Activated CD8-positive, alpha-beta T cell treated with anti-CD3 and anti-CD28 coated beads for 36 hours (primary cell): ENCODE data around the gene KRTAP21-3. TPM values are rescaled to one million over a fixed set of nuclear protein-coding genes. Genes with fewer than 3 reads are reported as not detected.

Source experiments
- ATAC-seq: fragments of 200-7000 bp; cut with Tn5 transposase; one replicate; pipeline ENCODE4 v1.10.0; 2021; ENCODE audit warnings: mild to moderate bottlenecking, moderate library complexity
- CTCF ChIA-PET: fragments of 350-600 bp; sonication (Branson Sonifier 250); formaldehyde crosslinking; loops from one replicate; lab custom pipeline; 2021; ENCODE audit warnings: antibody characterized with exemption; lab: Charles Lee
- POLR2A ChIA-PET: fragments of 350-600 bp; sonication (Branson Sonifier 250); formaldehyde crosslinking; loops from one replicate; lab custom pipeline; 2021; ENCODE audit warnings: antibody characterized with exemption; lab: Charles Lee
- DNase-seq: peaks from one replicate; pipeline ENCODE4 v3.0.0-alpha.2; 2020
- H3K27ac Mint-ChIP-seq: one replicate; pipeline ENCODE4 v1.8.0; 2021; ENCODE audit warnings: mild to moderate bottlenecking, mixed read lengths
- H3K27me3 Mint-ChIP-seq: one replicate; pipeline ENCODE4 v1.8.0; 2021; ENCODE audit warnings: mixed read lengths
- H3K36me3 Mint-ChIP-seq: one replicate; pipeline ENCODE4 v1.8.0; 2021; ENCODE audit warnings: low read depth, mixed read lengths
- H3K4me1 Mint-ChIP-seq: one replicate; pipeline ENCODE4 v1.8.0; 2021; ENCODE audit warnings: low read depth, mixed read lengths
- H3K4me3 Mint-ChIP-seq: one replicate; pipeline ENCODE4 v1.8.0; 2021; ENCODE audit warnings: mild to moderate bottlenecking, moderate library complexity, mixed read lengths
- H3K9me3 Mint-ChIP-seq: one replicate; pipeline ENCODE4 v1.8.0; 2021; ENCODE audit warnings: mixed read lengths
- intact Hi-C: fragments of 100-400 bp; cut with micrococcal nuclease; formaldehyde crosslinking; loops from one replicate; pipeline ENCODE4 v1.10.0; 2022
- total RNA-seq, 2 experiments: library from RNA; stranded (reverse); gene quantifications; one replicate each; pipeline ENCODE4 v1.2.3, GENCODE V29; 2021
- TF ChIP-seq, protein P1 (sequence below): fragments of 200-600 bp; IDR thresholded peaks from one replicate; pipeline ENCODE4 v1.8.0; 2022; ENCODE audit warnings: antibody characterized with exemption, mild to moderate bottlenecking

Gene KRTAP21-3
- total RNA-seq, 2 experiments from 2014 or later = not detected

DNA sequence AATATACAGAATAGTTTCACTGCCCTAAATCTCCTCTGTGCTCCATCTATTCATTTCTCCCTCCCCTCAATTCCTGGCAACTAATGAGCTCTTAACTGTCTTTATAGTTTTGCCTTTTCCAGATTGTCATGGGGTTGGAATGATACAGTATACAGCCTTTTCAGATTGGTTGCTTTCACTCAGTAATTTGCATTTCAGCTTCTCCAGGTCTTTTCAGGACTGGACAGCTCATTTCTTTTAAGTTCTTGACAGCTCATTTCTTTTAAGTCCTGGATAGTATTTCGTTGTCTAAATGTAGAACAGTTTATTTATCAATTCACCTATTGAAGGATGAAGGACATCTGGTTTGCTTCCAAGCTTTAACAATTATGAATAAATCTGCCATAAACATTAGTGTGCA is 22.6 kb downstream of the KRTAP21-3 start:
- H3K27me3 Mint-ChIP-seq = no peaks in the 10 kb centered on the region
- ATAC-seq (no peak), DNase-seq (no peak)
- H3K36me3 Mint-ChIP-seq = no peaks in the 10 kb centered on the region
- TF ChIP-seq, protein P1, sequence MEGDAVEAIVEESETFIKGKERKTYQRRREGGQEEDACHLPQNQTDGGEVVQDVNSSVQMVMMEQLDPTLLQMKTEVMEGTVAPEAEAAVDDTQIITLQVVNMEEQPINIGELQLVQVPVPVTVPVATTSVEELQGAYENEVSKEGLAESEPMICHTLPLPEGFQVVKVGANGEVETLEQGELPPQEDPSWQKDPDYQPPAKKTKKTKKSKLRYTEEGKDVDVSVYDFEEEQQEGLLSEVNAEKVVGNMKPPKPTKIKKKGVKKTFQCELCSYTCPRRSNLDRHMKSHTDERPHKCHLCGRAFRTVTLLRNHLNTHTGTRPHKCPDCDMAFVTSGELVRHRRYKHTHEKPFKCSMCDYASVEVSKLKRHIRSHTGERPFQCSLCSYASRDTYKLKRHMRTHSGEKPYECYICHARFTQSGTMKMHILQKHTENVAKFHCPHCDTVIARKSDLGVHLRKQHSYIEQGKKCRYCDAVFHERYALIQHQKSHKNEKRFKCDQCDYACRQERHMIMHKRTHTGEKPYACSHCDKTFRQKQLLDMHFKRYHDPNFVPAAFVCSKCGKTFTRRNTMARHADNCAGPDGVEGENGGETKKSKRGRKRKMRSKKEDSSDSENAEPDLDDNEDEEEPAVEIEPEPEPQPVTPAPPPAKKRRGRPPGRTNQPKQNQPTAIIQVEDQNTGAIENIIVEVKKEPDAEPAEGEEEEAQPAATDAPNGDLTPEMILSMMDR = no peak
- CTCF ChIA-PET = no interaction called here
- H3K4me3 Mint-ChIP-seq = no peak overlapping the region
- no peak overlapping the region for H3K27ac Mint-ChIP-seq
- POLR2A ChIA-PET = no interaction called here
- intact Hi-C loops = no loop called here
- no peaks in the 10 kb centered on the region for H3K4me1 Mint-ChIP-seq
- peaks cover 24% of the 10 kb centered on the region for H3K9me3 Mint-ChIP-seq

DNA sequence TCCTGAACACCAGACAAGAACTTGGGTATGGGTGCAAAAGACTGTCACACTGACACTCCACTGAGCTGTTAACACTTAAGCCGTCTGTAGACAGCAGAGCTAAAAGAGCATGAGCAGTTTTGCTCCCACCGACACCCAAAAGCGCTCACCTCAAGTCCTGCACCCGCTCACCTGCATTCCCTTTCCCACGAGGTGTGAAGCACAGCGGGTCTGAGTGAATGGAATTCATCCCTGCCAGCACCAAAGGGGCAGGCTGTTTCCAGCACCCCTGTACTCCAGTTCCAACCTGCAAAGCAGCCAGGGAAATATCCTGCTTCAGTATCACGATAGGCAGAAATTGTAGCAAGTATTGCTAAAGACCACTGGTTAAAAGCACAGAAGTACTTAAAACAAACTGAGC is 28.8 kb downstream of the KRTAP21-3 start:
- no peaks in the 10 kb centered on the region for H3K36me3 Mint-ChIP-seq
- ChIA-PET CTCF (no interaction called here), POLR2A (no interaction called here)
- H3K27me3 Mint-ChIP-seq = no peaks in the 10 kb centered on the region
- ATAC-seq = no peak
- DNase-seq = no peak
- TF ChIP-seq, protein P1 = no peak
- H3K4me3 Mint-ChIP-seq = no peak overlapping the region
- H3K4me1 Mint-ChIP-seq = no peaks in the 10 kb centered on the region
- H3K9me3 Mint-ChIP-seq = peaks cover 3% of the 10 kb centered on the region
- intact Hi-C loops = no loop called here
- no peak overlapping the region for H3K27ac Mint-ChIP-seq

DNA sequence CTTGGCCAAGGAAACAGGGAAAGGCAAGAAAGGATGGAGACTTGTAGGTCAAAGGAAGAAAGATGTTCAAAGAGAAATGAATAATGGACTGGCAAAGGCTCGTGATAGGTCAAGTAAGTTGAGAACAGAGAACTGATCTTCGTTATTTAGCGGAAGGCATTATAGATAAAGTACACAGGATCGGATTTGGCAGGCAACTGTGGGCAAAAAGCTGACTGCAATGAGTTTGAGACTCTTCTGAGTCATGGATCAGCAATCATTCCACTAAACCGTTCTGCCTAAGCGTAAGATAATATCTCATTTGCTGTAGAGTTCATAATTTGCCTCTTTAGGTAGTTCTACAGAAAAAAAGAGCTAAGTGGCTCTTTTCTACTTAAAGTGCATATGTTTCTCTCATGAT is 34.1 kb downstream of the KRTAP21-3 start:
- Mint-ChIP-seq H3K4me1 (no peaks in the 10 kb centered on the region), H3K36me3 (no peaks in the 10 kb centered on the region), H3K27ac (no peak overlapping the region), H3K27me3 (no peaks in the 10 kb centered on the region), H3K4me3 (no peak overlapping the region), H3K9me3 (no peaks in the 10 kb centered on the region)
- no peak for ATAC-seq
- CTCF ChIA-PET = no interaction called here
- DNase-seq = no peak
- intact Hi-C loops = no loop called here
- POLR2A ChIA-PET = no interaction called here
- TF ChIP-seq, protein P1 = no peak

DNA sequence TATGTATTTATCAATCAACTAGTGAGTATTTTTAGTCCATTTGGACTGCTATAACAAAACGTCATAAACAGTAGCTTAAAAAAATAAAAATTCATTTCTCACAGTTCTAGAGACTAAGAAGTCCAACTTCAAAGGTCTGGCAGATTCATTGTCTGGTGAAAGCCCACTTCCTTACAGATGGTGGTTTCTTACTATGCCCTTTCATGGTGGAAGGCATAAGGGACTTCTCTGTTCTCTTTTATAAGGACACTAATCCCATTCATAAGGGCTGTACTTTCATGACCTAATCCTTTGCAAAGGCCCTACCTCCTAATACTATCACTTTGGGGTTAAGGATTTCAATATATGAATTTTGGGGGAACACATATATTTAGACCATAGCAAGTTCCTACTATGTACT is 38.0 kb downstream of the KRTAP21-3 start:
- intact Hi-C loops = no loop called here
- CTCF ChIA-PET = no interaction called here
- H3K27me3 Mint-ChIP-seq = no peaks in the 10 kb centered on the region
- no peaks in the 10 kb centered on the region for H3K9me3 Mint-ChIP-seq
- no peaks in the 10 kb centered on the region for H3K36me3 Mint-ChIP-seq
- no peak overlapping the region for H3K27ac Mint-ChIP-seq
- H3K4me3 Mint-ChIP-seq = no peak overlapping the region
- DNase-seq = no peak
- TF ChIP-seq, protein P1 = no peak
- ATAC-seq = no peak
- POLR2A ChIA-PET = no interaction called here
- H3K4me1 Mint-ChIP-seq = no peaks in the 10 kb centered on the region

DNA sequence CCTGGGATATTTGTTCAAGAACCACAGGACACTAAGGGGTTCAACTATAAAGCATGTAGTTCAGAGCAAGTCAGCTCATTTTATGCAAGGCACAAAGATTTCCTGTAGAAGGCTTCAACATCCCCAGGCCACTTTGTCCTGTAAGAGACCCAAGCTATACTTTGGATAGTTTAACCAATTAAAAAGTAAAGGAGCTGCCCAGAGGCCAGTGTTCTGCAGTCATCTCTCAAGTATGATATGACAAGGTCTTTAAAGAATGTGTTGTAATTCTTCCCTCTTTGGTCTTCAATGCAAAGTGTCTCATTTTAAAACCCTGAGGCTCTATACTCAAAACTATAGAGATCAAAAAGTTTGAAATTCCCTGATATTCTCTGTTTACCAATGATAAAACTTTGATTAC is 41.8 kb downstream of the KRTAP21-3 start:
- Mint-ChIP-seq H3K9me3 (no peaks in the 10 kb centered on the region), H3K4me1 (no peaks in the 10 kb centered on the region), H3K36me3 (no peaks in the 10 kb centered on the region), H3K27ac (no peak overlapping the region), H3K4me3 (no peak overlapping the region), H3K27me3 (no peaks in the 10 kb centered on the region)
- TF ChIP-seq, protein P1 = no peak
- ATAC-seq (no peak), DNase-seq (no peak)
- intact Hi-C loops = no loop called here
- CTCF ChIA-PET = no interaction called here
- POLR2A ChIA-PET = no interaction called here
